HG03558 (cell line): ENCODE measurements around the gene DTX3.
"Not testable (repeated sequence)": the region's sequence is repeated elsewhere in the genome, so short reads cannot be mapped to it uniquely, and the experiment has no call there.

Source experiments
- ATAC-seq: cut with Tn5 transposase; IDR thresholded peaks from one replicate; pipeline ENCODE4 v1.9.1; 2021; ENCODE audit warnings: moderate number of reproducible peaks; ENCODE audit not compliant: unreplicated experiment; ENCODE audit errors: extremely low read depth

Gene DTX3

DNA sequence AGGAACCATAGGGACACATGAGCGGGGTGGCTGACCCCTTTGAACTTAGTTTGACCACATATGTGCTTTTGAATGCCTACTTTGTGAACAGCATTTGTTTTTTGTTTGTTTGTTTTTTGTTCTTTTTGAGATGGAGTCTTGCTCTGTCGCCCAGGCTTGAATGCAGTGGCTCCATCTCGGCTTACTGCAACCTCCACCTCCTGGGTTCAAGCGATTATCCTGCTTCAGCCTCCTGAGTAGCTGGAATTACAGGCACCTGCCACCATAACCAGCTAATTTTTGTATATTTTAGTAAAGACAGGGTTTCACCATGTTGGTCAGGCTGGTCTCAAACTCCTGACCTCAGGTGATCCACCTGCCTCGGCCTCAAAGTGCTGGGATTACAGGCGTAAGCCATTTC is 13.8 kb downstream of the DTX3 start:
- ATAC-seq = not testable (repeated sequence)

GRCh38 chr12:57618966-57619433 is 14.4 kb downstream of the DTX3 start:
- no peak for ATAC-seq

DNA sequence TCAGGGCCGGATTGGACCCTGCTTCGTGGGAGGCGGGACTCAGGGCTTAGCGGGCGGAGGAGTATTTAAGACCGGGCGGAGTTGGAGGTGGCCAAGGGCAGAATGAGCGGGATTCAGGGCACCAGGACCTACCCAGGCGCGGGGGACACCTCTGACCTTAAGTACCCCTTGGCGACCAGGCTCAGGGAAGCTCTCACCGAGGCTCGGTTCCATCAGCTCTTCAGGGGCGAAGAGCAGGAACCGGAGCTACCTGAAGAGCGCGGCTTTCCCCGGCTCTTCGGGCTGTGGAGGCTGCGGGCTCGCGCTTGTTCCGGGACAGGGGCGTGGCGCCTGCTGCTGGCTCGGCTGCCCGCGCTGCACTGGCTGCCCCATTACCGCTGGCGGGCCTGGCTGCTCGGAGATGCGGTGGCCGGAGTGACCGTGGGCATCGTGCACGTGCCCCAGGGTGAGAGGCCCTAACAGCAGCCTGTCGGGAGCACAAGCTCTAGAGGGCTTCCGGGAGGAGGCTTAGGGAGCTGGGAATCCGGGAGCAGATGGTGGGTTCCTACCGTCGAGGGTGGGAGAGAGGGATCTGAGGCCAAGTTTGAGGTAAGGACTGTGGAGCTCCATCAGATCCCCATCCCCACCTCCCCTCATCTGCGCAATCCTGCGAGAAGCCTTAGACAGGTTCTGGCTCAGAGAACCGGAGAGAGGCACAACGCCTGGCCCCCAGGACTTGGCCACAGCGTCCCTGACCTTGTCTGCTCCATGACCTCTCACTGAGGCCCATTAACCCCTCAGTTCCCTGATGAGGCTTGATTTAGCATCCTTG is 15.0 kb downstream of the DTX3 start:
- no peak for ATAC-seq

DNA sequence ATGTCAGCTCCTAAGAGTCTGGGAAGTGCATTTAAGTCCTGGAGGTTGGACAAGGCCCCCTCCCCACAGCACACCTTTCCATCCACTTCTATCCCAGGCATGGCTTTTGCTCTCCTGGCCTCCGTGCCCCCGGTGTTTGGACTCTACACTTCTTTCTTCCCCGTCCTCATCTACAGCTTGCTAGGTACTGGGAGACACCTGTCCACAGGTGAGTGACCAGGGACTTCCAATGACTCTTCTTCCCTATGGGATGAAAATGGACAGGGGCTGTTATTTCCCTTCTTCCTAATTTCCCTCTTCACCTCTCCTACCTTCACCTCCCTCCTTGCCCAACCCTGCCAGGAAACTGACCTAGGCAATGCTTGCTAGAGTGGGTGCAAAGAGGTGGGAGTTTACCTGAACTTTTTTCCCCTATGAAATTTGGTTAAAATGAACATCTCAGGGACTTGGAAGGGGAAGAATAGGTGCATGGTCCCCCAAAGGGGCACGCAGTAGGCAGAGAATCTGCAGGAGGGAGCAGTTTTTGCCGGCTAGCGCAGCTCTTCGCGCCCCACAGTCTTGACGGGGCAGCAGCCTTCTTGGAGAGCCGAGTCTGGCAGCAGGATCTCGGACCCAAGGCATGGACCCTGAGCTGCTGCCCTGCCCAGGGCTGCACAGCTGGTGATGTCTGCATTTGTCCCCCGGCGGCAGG is 15.8 kb downstream of the DTX3 start:
- ATAC-seq = no peak

GRCh38 chr12:57620936-57621496 is 16.4 kb downstream of the DTX3 start:
- no peak for ATAC-seq

DNA sequence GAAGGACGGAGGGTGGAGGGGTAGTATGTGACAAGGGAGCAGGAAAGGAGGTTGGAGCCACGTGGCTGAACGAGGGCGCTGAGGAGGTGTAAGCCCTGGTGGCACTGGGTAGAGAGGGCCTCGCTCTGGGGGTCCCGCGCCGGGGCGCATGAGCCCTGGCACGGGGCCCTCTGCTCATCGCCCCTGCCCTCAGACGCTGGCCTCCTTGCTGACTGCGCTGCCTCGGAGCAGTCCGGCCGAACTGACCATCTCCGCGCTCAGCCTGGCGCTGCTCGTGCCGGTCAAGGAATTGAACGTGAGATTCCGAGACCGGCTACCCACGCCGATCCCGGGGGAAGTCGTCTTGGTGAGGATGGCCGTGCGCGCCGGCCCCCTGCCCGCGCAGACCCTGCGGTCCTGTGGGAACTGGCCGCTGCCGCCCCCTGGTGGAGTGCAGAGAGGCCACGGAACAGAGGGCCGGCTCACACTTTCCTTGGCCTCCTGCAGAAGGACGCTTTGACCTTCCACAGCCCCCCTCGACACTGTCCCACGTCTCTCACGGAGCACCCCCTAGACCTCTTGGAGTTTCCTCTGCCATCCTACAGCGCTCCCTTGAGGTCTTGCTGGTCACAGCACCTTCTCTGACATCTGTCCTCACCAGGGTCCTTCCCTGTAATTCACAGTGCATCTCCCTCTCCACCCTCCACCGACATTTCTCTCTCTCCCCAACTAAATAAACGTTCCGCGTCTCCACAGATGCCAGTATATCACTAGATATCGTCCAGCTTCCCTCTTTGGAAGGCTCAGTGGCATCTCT is 17.1 kb downstream of the DTX3 start:
- ATAC-seq = no peak

DNA sequence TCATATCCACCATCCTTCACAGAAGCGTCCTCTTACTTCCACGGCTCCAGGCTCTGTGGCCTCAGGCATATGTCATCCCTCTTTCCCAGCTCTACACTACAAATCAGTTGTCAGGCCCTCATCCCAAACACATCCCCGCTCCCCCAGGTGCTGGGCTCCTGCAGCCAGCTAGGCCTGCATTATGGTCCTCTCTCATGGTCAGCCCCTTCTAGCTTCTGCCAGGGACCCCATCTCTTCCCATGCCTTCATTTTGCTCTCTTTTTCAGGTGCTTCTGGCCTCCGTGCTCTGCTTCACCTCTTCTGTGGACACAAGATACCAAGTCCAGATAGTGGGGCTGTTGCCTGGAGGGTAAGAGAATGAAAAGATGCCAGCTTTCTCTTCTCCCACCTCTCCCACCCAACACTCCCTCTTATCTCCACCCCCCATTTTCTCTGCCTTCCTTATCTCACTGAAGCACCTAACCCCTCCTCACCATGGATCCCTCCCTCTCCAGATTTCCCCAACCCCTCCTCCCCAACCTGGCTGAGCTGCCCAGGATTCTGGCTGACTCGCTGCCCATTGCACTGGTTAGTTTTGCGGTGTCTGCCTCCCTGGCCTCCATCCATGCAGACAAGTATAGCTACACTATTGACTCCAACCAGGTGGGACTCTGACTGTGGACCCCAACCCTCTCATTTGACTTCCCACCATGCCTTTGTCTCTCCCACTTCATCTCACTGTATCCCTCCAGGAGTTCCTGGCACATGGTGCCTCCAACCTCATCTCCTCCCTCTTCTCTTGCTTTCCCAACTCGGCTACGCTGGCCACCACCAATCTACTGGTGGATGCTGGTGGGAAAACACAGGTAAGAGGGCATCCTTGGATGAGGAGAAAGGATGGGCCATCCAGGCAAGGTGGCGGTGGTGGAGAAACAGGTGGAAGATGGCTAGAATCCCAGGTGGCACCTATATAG is 17.9 kb downstream of the DTX3 start:
- no peak for ATAC-seq

- ATAC-seq = no peak
Measured at GRCh38 chr12:57623385-57623784, 18.8 kb downstream of the DTX3 start.

DNA sequence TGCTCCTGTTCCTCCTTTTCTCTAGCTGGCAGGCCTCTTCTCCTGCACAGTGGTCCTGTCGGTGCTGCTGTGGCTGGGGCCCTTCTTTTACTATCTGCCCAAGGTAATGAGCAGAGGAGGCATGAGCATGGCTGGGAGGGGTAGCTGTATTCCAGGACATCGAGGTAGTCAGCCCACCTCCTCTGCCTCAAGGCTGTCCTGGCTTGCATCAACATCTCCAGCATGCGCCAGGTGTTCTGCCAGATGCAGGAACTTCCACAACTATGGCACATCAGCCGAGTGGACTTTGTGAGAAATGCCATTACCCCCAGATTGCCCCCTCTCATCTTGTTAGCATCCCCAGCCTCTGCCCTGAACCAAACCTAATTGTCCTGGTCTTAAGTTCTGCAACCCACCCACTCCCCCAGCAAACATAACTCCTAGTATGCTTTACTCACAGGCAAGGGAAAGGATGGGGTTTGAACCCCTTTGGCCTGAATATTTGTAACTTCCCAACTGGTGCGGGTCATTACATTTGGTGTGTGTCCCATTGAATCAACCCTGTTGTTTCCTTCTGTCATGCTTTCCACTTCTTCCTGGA is 19.3 kb downstream of the DTX3 start:
- no peak for ATAC-seq

DNA sequence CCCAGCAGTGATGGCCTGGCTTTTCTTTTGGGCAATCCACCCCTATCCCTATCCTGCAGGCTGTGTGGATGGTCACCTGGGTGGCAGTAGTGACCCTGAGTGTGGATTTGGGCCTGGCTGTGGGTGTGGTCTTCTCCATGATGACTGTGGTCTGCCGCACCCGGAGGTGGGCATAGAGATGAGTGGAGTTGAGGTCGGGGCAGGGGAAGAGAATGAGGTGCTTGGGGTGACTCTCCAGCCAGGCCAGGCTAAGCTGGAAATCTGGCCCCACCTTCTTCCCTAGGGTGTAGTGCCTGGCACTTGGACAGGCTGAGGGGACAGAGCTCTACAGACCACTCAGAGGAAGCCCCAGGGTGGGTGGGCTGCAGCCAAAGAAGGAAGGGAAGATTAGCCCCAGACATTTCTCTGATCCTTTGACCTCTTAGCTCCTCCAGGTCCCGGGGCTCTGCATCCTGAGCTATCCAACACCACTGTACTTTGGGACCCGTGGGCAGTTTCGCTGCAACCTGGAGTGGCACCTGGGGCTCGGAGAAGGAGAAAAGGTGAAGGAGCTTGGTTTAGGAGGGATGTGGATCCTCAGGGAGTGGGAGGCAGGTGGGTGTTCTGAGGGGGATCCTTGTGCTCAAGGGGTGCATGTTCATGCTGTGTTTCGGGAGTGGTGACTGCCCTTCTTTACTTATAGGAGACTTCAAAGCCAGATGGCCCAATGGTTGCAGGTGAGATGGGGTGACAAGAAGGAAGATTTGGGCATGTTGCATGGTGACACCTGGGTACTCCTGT is 20.0 kb downstream of the DTX3 start:
- ATAC-seq = no peak

GRCh38 chr12:57625261-57626032 is 20.8 kb downstream of the DTX3 start:
- ATAC-seq = no peak

DNA sequence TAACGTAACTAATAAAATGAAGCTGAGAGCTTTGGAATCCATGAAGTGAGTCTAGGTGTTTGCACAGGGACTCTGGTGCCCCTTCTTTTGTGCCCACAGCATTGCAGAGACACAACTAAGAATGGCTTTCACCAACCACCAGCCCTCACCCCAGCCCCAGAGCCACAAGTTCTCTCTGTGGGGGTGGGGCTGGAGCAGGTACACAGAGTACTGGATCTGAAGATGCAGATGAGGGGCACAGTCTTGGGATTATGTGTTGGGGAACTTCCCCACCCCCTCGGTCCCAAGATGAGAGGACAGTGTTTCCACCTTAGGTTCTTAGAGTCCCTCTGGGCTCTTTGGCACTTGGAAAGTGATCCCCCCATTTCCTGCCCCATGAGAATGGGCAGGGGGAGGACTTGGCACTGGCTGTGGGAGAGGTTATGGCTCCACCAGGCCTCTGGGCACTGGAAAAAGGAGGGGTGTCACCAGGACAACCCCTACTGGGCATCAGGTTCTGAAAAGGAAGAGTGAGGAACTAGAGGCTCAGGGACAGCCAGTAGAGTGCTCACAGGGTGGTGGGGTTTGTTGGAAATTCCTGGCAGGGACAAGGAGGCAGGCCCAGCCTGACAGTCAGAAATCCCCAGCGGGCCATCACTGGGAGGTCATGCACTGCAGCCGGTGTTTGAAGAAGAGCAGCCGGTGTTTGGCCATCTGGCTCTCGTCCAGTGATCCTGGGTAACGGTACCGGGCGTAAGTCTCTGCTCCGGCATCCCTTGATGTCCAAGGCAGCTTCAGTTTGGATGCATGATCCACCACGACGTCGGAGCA is 21.7 kb downstream of the DTX3 start:
- ATAC-seq = no peak

- ATAC-seq = no peak
Measured at GRCh38 chr12:57626921-57627445, 22.4 kb downstream of the DTX3 start.

DNA sequence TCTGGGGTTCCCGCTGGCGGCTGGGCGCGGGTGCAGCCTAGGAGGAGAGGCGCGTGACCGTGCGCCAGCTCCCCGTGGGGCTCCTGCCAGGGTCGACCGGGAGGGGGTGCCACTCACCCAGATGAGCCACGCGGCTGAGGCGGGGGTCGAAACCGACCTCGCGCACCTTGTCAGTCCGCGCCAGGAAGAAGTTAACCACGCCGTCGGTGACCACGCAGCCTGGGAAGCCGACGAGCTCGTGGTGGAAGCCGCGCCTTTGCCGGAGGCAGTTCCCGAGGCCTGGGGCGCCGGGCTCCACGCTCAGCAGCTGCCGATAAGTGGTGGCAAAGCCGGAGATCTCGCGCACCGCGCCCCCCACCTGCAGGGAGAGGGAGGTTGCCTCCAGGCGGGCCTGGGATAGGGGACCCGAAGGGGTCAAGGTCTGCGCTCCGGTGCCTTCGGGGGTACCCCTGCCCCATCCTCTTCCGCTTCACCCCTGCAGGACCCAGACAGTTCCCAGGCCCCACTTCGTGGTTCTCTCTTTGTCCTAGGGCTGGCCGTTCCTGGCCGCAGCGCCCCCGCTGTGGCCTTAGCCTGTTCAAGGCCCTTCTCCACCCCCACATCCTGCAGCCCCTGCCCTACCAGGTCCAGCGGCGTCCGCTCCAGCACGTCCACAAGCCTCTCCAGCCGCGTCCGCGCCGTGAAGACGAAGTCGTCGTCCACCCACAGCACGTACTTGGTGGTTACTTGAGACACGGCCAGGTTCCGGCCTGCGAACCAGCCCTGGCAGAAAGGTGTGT is 23.1 kb downstream of the DTX3 start:
- no peak for ATAC-seq

DNA sequence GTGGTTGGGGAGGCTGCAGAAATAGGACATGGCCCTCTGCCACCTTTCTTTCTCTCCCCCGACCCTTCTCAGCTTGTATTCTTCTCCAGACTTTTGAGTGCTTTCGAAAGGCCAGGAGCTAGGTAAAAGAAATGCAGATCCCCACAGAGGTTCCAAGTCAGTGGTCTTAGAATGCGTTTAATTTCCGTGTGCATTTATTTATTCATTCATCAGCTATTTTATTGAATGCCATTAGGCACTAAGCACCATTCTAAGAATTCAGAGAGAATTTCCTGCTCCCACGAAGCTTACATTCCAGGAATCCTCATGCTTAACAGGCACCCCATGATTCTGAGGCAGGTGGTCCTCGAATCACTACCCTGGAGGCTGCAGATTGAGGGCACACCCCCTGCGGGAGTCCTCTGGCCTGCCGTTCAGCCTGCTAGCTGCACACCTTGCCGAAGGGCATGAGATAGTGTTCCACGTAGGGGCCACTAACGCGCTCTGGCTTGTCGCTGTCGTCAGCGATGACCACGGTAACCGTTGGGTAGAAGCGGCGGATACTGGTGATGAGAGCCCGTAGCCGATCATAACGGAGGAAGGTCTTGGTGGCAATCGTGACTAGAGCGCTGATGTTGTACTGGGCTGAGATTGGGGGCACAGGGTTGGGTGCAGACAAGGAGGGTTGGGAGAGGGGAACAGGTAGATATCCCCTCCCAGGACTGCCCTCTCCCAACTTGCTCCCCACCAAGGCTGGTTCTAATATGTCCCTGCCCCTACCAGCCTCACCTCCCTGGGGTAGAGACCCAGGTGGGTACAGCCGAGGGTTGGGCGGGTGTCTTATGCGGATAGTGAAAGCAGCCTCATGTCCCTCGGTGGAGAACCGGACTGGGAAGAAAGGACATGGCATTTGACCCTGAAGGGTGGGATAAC is 23.9 kb downstream of the DTX3 start:
- no peak for ATAC-seq
